T-helper 17 cell (primary cell): ENCODE results near the gene FGF14. TPM values are rescaled to one million over a fixed set of nuclear protein-coding genes. Genes with fewer than 3 reads are reported as not detected.
"Not testable (repeated sequence)": the region's sequence is repeated elsewhere in the genome, so short reads cannot be mapped to it uniquely, and the experiment has no call there.

Source experiments
- ATAC-seq: fragments of 150-1000 bp; cut with Tn5 transposase; 2 replicates; pipeline ENCODE4 v1.10.0; 2021; ENCODE audit warnings: mild to moderate bottlenecking, moderate library complexity
- DNase-seq, 3 donors: peaks; one replicate each; pipeline versions ENCODE4 v3.0.0 to v3.0.0-alpha.2; 2020 to 2021
- H3K9me3 ChIP-seq: one replicate; pipeline ENCODE4 v1.7.0; 2013; ENCODE audit warnings: low read length, mild to moderate bottlenecking; ENCODE audit not compliant: control insufficient read depth, poor library complexity, severe bottlenecking
- H3K27ac Mint-ChIP-seq: one replicate; pipeline ENCODE4 v1.8.0; 2022; ENCODE audit warnings: mild to moderate bottlenecking, moderate library complexity, mixed read lengths
- H3K27me3 Mint-ChIP-seq: one replicate; pipeline ENCODE4 v1.8.0; 2022; ENCODE audit warnings: mixed read lengths
- H3K36me3 Mint-ChIP-seq: one replicate; pipeline ENCODE4 v1.8.0; 2022; ENCODE audit warnings: low read depth, mixed read lengths
- H3K4me1 Mint-ChIP-seq: one replicate; pipeline ENCODE4 v1.8.0; 2022; ENCODE audit warnings: mild to moderate bottlenecking, mixed read lengths
- H3K4me3 Mint-ChIP-seq: one replicate; pipeline ENCODE4 v1.8.0; 2022; ENCODE audit warnings: mild to moderate bottlenecking, moderate library complexity, mixed read lengths
- total RNA-seq, 4 donors: library from RNA in 2 of 4; stranded (reverse) in 2 of 4; gene quantifications; one replicate each; pipeline ENCODE4 v1.2.3 and lab custom pipeline; 2022 to 2026

The FGF14 gene
- total RNA-seq, 2 donors from 2014 or later: not detected

GRCh38 chr13:102097708-102098107 lies 304.1 kb downstream of the FGF14 start:
- Mint-ChIP-seq H3K4me3 (no peak overlapping the region), H3K36me3 (no peaks in the 10 kb centered on the region), H3K27ac (no peak overlapping the region), H3K27me3 (no peaks in the 10 kb centered on the region), H3K4me1 (no peaks in the 10 kb centered on the region)
- no peak for DNase-seq
- H3K9me3 ChIP-seq: no peaks in the 10 kb centered on the region
- ATAC-seq: no peak

- not testable (repeated sequence) for DNase-seq, H3K4me3 Mint-ChIP-seq, H3K36me3 Mint-ChIP-seq, H3K4me1 Mint-ChIP-seq, H3K9me3 ChIP-seq, ATAC-seq, H3K27ac Mint-ChIP-seq
- H3K27me3 Mint-ChIP-seq: peaks cover 10% of the 10 kb centered on the region
Measured at GRCh38 chr13:102093288-102093687, 308.6 kb downstream of the FGF14 start.

GRCh38 chr13:102091231-102091630 lies 310.6 kb downstream of the FGF14 start:
- ATAC-seq (no peak), DNase-seq (no peak)
- Mint-ChIP-seq H3K36me3 (no peaks in the 10 kb centered on the region), H3K27me3 (peaks cover 15% of the 10 kb centered on the region), H3K27ac (no peak overlapping the region), H3K4me3 (no peak overlapping the region), H3K4me1 (no peaks in the 10 kb centered on the region)
- H3K9me3 ChIP-seq: no peaks in the 10 kb centered on the region

- Mint-ChIP-seq H3K4me1 (no peaks in the 10 kb centered on the region), H3K27ac (no peak overlapping the region), H3K36me3 (no peaks in the 10 kb centered on the region), H3K4me3 (no peak overlapping the region), H3K27me3 (peaks cover 15% of the 10 kb centered on the region)
- no peaks in the 10 kb centered on the region for H3K9me3 ChIP-seq
- DNase-seq: no peak
- ATAC-seq: no peak
Measured at GRCh38 chr13:102090532-102090931, 311.3 kb downstream of the FGF14 start.

GRCh38 chr13:102089722-102090121 lies 312.1 kb downstream of the FGF14 start:
- H3K36me3 Mint-ChIP-seq: no peaks in the 10 kb centered on the region
- no peaks in the 10 kb centered on the region for H3K4me1 Mint-ChIP-seq
- H3K9me3 ChIP-seq: no peaks in the 10 kb centered on the region
- H3K4me3 Mint-ChIP-seq: no peak overlapping the region
- no peak overlapping the region for H3K27ac Mint-ChIP-seq
- ATAC-seq (no peak), DNase-seq (no peak)
- peaks cover 15% of the 10 kb centered on the region for H3K27me3 Mint-ChIP-seq

GRCh38 chr13:102089177-102089576 lies 312.7 kb downstream of the FGF14 start:
- H3K36me3 Mint-ChIP-seq: no peaks in the 10 kb centered on the region
- peaks cover 15% of the 10 kb centered on the region for H3K27me3 Mint-ChIP-seq
- no peaks in the 10 kb centered on the region for H3K9me3 ChIP-seq
- H3K27ac Mint-ChIP-seq: no peak overlapping the region
- DNase-seq (no peak), ATAC-seq (no peak)
- no peaks in the 10 kb centered on the region for H3K4me1 Mint-ChIP-seq
- no peak overlapping the region for H3K4me3 Mint-ChIP-seq

- Mint-ChIP-seq H3K4me3 (no peak overlapping the region), H3K27me3 (peaks cover 7% of the 10 kb centered on the region), H3K36me3 (no peaks in the 10 kb centered on the region), H3K4me1 (no peaks in the 10 kb centered on the region), H3K27ac (no peak overlapping the region)
- DNase-seq: no peak
- no peaks in the 10 kb centered on the region for H3K9me3 ChIP-seq
- no peak for ATAC-seq
Measured at GRCh38 chr13:102073251-102073650, 328.6 kb downstream of the FGF14 start.

GRCh38 chr13:102071711-102072110 lies 330.1 kb downstream of the FGF14 start:
- H3K36me3 Mint-ChIP-seq: no peaks in the 10 kb centered on the region
- ATAC-seq: no peak
- no peaks in the 10 kb centered on the region for H3K9me3 ChIP-seq
- no peak overlapping the region for H3K27ac Mint-ChIP-seq
- H3K27me3 Mint-ChIP-seq: peaks cover 7% of the 10 kb centered on the region
- H3K4me3 Mint-ChIP-seq: no peak overlapping the region
- DNase-seq: no peak
- H3K4me1 Mint-ChIP-seq: no peaks in the 10 kb centered on the region

GRCh38 chr13:102068323-102068722 lies 333.5 kb downstream of the FGF14 start:
- not testable (repeated sequence) for H3K27ac Mint-ChIP-seq, H3K27me3 Mint-ChIP-seq, DNase-seq, ATAC-seq, H3K9me3 ChIP-seq, H3K36me3 Mint-ChIP-seq, H3K4me1 Mint-ChIP-seq, H3K4me3 Mint-ChIP-seq

GRCh38 chr13:102055090-102055779 lies 346.6 kb downstream of the FGF14 start:
- Mint-ChIP-seq H3K4me1 (no peaks in the 10 kb centered on the region), H3K36me3 (no peaks in the 10 kb centered on the region), H3K27ac (no peak overlapping the region), H3K4me3 (no peak overlapping the region), H3K27me3 (peaks cover 8% of the 10 kb centered on the region)
- ATAC-seq (no peak), DNase-seq (no peak)
- H3K9me3 ChIP-seq: no peaks in the 10 kb centered on the region

GRCh38 chr13:102049853-102050252 lies 352.0 kb downstream of the FGF14 start:
- H3K4me1 Mint-ChIP-seq: no peaks in the 10 kb centered on the region
- ATAC-seq (no peak), DNase-seq (no peak)
- no peaks in the 10 kb centered on the region for H3K9me3 ChIP-seq
- no peaks in the 10 kb centered on the region for H3K27me3 Mint-ChIP-seq
- no peak overlapping the region for H3K27ac Mint-ChIP-seq
- H3K4me3 Mint-ChIP-seq: no peak overlapping the region
- no peaks in the 10 kb centered on the region for H3K36me3 Mint-ChIP-seq

- H3K36me3 Mint-ChIP-seq: no peaks in the 10 kb centered on the region
- H3K4me1 Mint-ChIP-seq: no peaks in the 10 kb centered on the region
- no peaks in the 10 kb centered on the region for H3K27me3 Mint-ChIP-seq
- no peak overlapping the region for H3K27ac Mint-ChIP-seq
- ATAC-seq (no peak), DNase-seq (no peak)
- no peaks in the 10 kb centered on the region for H3K9me3 ChIP-seq
- H3K4me3 Mint-ChIP-seq: no peak overlapping the region
Measured at GRCh38 chr13:102045731-102046130, 356.1 kb downstream of the FGF14 start.

- H3K9me3 ChIP-seq: no peaks in the 10 kb centered on the region
- H3K36me3 Mint-ChIP-seq: no peaks in the 10 kb centered on the region
- H3K4me3 Mint-ChIP-seq: no peak overlapping the region
- no peak overlapping the region for H3K27ac Mint-ChIP-seq
- no peaks in the 10 kb centered on the region for H3K4me1 Mint-ChIP-seq
- ATAC-seq (no peak), DNase-seq (no peak)
- H3K27me3 Mint-ChIP-seq: no peaks in the 10 kb centered on the region
Measured at GRCh38 chr13:102042746-102043145, 359.1 kb downstream of the FGF14 start.

GRCh38 chr13:102041544-102041943 lies 360.3 kb downstream of the FGF14 start:
- ATAC-seq (no peak), DNase-seq (no peak)
- no peaks in the 10 kb centered on the region for H3K9me3 ChIP-seq
- Mint-ChIP-seq H3K27ac (no peak overlapping the region), H3K27me3 (no peaks in the 10 kb centered on the region), H3K36me3 (no peaks in the 10 kb centered on the region), H3K4me1 (no peaks in the 10 kb centered on the region), H3K4me3 (no peak overlapping the region)
